OCI-LY1 (cell line): ENCODE measurements around the gene ZNF148.

Experiments
- EZH2 ChIP-seq: fragments of 200-600 bp; sonication (generic), shearing (Covaris generic); IDR thresholded peaks from 2 replicates; pipeline ENCODE4 v1.8.0; 2017; ENCODE audit warnings: borderline replicate concordance, mixed run types, mild to moderate bottlenecking, antibody characterized with exemption, low read length, moderate library complexity, mixed read lengths
- TF ChIP-seq, protein P1 (sequence below): fragments of 200-600 bp; sonication (generic), shearing (Covaris generic); IDR thresholded peaks from 2 replicates; pipeline ENCODE4 v1.5.1; 2017; ENCODE audit warnings: mild to moderate bottlenecking, antibody characterized with exemption, low read length, moderate library complexity, mixed read lengths

DNA sequence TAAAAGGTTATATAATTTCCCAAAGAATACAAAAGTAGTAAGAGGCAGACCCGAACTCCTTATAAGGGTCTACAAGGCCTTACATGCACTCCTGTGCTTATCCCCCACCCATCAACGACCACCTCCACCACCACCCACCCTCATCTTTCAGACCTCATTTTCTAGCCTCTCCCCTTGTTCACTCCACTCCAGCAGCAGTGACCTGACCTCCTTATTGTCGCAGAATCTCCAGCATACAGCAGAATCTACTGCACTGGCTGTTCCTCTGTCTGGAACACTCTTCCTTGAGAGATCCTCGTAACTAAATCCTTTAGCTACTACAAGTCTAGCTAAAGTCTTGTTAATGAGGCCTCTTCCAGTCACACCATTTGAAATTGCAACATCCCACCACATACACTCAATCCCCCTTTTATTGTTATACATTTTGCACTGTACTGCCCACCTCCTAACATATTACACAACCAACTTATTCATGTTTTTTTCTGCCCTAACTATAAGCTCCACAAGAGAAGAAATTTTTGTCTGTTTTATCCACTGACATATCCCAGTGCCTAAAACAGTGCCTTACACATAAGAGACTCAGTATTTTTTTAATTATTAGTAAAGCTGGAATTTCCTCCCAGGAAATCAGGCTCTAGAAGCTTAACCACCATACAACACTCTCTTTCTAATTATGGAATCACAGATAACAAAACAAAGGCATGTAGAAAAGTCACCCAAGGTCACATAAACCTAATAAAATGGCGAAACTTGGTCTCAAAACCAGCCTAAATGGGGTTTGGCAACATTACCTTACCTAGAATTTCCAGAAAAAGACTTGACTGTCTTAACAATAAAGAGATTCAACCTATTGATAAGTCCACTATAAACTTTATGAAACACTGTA lies 40.2 kb downstream of the ZNF148 start:
- TF ChIP-seq, protein P1, sequence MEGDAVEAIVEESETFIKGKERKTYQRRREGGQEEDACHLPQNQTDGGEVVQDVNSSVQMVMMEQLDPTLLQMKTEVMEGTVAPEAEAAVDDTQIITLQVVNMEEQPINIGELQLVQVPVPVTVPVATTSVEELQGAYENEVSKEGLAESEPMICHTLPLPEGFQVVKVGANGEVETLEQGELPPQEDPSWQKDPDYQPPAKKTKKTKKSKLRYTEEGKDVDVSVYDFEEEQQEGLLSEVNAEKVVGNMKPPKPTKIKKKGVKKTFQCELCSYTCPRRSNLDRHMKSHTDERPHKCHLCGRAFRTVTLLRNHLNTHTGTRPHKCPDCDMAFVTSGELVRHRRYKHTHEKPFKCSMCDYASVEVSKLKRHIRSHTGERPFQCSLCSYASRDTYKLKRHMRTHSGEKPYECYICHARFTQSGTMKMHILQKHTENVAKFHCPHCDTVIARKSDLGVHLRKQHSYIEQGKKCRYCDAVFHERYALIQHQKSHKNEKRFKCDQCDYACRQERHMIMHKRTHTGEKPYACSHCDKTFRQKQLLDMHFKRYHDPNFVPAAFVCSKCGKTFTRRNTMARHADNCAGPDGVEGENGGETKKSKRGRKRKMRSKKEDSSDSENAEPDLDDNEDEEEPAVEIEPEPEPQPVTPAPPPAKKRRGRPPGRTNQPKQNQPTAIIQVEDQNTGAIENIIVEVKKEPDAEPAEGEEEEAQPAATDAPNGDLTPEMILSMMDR, result no peak
- TF ChIP-seq EZH2, result no peak
